Forelimb muscle (tissue), 1 donor: ENCODE measurements around the gene CROCC. TPM values are rescaled to one million over a fixed set of nuclear protein-coding genes. Genes with fewer than 3 reads are reported as not detected.

Experiments used
- DNase-seq: peaks from one replicate; pipeline ENCODE4 v3.0.0-alpha.2; 2013; ENCODE audit warnings: low read depth
- polyA plus RNA-seq: library from polyadenylated mRNA; unstranded; fragments of 120-200 nt; gene quantifications from one replicate; pipeline ENCODE4 v1.2.1, GENCODE V29; 2013; ENCODE audit not compliant: insufficient read length

CROCC gene
- polyA plus RNA-seq, 1 donor, result 22.9 TPM

DNA sequence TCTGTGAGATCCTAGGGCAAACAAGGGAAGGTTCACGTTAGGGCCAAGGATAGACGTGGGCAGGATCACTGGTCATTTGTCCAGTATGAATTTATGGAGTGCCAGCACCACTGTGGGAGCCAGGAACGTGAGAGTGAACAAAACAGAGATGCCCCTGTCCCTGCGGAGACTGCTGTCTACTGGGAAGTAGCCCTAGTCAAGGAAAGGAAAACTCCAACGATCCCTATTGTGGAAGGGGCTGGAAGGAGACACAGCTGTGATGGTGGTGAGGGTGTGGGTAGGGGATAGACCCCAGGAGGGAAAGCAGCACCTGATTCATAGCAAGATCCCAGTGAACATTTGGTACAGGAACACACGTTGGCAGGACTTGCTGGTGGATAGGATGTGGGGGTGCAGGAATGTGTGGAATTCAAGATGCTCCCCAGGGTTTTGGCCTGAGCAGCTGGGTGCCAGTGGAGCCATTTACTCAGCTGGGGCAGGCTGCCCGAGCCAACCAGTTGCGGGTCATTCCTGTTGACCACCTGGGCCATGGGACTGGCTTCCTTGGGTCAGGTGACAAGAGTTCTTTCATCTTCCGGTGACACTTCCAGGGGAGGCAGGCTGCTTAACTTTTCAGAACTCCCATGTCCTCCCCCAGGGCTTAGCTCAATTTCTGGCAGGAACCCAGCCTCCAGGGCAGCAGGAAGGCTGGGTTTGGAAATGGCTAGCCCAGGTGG, 91.2 kb downstream of the CROCC start:
- DNase-seq, result no peak

DNA sequence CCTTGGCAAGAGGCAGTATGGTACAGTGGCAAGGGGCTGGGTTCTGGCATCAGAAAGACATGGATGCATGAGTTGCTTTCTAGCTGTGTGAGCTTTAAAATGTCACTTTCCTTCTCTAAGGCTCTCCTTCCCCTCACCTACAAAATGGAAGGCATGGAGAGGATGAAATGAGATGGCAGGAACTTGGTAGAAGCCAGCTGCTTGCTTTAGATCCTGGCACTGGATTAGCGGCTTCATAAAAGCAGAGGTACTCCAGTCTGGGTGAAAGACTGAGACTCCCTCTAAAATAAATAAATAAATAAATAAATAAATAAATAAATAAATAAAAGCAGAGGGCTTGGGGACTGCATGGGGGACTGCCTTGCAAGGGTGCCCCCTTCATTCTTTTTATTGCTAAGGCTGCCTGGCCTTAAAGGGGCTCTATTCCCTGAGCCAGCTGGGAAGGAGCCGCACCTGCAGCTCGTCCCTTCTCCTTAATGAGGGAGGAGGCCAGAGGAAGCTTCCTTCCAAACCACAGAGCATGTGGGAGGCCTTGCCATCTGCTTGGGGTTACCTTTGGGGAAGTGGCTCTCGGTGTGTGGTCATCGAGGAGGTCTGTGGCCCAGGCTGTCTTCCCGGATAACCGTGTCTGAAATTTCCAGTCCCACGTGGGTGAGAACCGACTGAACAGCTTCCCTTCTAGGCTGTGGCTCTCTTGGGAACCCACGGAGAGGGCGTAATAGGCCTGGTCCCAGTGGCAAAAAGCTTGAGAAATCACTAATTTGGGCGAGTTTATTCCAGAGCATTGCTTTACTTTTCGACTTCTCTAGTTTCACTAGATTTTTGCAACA, 92.0 kb downstream of the CROCC start:
- DNase-seq, result no peak

DNA sequence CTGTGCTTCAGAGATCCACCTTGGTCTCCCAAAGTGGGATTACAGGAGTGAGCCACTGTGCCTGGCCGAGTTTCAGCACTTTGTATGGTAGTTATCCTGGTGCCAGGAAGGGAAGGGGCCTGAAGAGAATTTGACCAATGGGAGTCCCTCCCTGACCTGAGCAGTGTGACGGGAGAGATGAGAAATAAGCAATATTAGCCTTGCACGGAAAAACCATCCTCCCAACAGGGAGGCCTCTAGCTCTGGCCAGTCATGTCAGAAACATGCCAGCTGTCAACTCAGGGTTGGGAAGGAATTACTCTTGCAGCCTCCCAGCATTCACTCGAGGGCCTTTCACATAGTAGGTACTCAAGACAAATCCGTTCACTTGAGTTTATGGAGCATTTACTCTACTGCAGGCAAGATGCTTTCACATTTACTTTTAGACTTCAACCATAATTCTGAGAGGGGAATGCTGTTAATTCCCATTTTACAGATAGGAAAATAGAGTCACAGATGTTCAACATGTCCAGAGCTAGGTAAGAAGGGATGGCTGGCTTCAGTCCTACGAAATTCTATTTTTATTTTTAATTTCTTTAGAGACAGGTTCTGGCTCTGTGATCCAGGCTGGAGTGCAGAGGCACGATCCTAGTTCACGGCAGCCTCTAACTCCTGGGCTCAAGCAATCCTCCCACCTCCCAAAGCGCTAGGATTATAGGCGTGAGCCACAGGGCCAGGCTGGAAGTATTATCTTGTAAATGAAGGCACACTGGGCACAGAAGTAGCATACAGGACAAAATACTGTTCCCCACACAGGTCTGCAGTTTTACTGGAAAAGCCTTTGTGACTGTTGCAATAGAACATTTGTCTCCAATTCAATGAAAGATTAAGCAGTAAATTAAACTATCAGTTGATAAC, 93.2 kb downstream of the CROCC start:
- DNase-seq, result no peak

DNA sequence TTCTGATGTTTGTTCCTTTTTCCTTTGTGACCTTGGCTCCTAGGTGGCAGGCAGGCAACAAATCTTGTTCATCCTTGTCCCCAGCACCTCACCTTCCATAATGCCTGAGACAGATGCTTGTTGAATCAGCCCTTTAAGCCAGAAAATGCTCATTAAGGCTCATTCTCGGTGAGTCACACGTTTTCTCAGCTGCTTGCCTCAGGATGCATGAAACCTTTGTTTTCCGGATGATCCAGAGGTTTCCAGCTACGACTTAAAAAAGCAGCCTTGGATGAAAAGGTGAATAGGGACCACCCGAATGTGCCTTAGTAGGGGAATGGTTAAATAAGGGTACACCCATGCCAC, 94.6 kb downstream of the CROCC start:
- no peak for DNase-seq

DNA sequence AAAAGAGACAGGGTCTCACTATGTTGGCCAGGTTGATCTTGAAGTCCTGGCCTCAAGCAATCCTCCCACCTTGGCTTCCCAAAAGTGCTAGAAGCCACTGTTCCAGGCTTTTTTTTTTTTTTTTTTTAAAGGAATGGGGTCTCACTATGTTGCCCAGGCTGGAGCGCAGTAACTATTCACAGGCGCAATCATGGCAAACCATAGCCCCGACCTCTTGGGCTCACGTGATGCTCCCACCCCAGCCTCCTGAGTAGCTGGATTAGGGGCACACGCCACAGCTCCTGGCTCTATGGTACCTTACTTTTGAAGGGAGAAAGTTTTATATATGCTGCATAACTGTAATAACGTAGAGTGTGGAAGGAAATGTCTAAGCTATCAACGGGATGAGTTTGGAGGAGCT, 95.7 kb downstream of the CROCC start:
- DNase-seq, result no peak

DNA sequence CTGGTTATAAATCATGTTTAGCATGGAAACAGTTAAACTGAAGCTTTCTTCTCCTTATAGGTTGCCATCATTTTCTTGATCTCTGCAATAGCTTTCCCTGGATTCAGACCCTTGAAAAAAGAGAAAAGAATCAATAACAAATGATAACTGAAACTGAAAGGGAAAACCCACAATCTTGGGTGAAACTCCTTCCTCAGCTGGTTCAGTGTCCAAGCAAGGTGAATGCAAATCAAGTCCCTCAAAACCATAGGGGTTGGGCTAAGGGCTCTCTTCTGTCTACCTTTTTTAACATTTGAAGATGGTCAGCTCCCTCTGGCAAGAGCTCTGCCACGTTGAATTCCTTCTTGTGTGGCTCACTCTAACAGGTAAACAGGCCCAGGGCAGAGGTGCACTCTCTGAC, 97.1 kb downstream of the CROCC start:
- DNase-seq, result no peak

DNA sequence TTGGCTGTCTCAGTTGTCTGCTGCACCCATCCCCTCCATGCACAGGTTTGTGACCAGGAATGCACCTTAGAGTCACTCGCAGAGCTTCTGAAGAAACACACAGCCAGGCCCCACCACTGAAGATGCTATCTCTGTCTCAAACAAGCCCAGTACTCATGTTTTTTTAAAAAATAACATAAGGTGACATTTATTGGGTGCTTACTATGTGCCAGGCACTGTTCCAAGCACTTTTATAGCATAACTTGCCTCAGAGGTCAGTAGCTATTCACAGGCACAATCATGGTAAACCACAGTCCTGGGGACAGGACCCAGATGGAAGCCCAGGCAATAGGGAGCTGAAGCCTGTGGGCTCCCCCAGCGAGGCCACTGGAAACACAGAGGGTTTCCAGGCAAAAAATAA, 98.8 kb downstream of the CROCC start:
- no peak for DNase-seq

DNA sequence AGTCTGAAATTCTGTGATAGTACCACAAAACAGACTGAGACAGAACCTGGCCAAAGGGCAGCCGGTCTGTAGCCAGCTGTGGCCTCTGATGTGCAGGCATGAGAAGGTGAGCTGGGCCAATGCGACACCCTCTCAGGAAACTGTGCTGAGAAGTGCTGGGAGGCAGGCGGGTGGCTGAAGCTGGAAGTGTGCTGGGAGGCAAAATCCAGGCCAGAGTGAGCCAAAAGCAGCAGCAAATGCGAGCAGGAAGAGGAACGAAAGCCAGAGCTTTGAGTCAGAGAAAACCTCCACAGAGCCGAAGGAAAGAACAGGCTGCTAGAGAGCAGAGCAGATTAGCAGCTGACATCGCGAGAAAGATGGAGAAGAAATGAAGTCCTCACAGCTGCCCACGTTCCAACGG, 100.2 kb downstream of the CROCC start:
- DNase-seq, result no peak

Other genes starting within 250 kb of the CROCC start
- not detected for gene RNU1-4, start 181.4 kb upstream of the CROCC start, polyA plus RNA-seq
- not detected for gene RNU1-2, start 26.0 kb upstream of the CROCC start, polyA plus RNA-seq
- 78.6 TPM for gene MFAP2, start 58.7 kb downstream of the CROCC start, polyA plus RNA-seq
- 16.4 TPM for gene ATP13A2, start 90.0 kb downstream of the CROCC start, polyA plus RNA-seq
- 95.5 TPM for gene SDHB, start 132.1 kb downstream of the CROCC start, polyA plus RNA-seq
- 111 TPM for gene PADI2, start 197.5 kb downstream of the CROCC start, polyA plus RNA-seq